ENCODE data around the gene ACTN4.
"Not testable (repeated sequence)": the region's sequence is repeated elsewhere in the genome, so short reads cannot be mapped to it uniquely, and the experiment has no call there.

Gene ACTN4

GRCh38 chr19:38744874-38745273 is 97.4 kb downstream of the ACTN4 start:
- no peak for TF ChIP-seq CTCF (IDR thresholded peaks at IDR 0.05; ENCODE audit: low read length, missing control alignments)
- no peak for DNase-seq (ENCODE audit: low read depth)
- H3K4me3 ChIP-seq (replicated peaks; ENCODE audit: low read depth, low read length), result no peak overlapping the region

- no peak for DNase-seq (ENCODE audit: low read depth)
- no peak for TF ChIP-seq CTCF (IDR thresholded peaks at IDR 0.05; ENCODE audit: low read length, missing control alignments)
These were observed 97.9 kb downstream of the ACTN4 start for GRCh38 chr19:38745316-38745715.

GRCh38 chr19:38753783-38754182 is 106.3 kb downstream of the ACTN4 start:
- not testable (repeated sequence) for DNase-seq (ENCODE audit: low read depth); H3K4me3 ChIP-seq (replicated peaks; ENCODE audit: low read depth, low read length)

More at GRCh38 chr19:38745316-38745715, 97.9 kb downstream of the ACTN4 start:
- no peak overlapping the region for H3K4me3 ChIP-seq (replicated peaks; ENCODE audit: low read depth, low read length)

GRCh38 chr19:38754196-38754595 is 106.7 kb downstream of the ACTN4 start:
- DNase-seq (ENCODE audit: low read depth); H3K4me3 ChIP-seq (replicated peaks; ENCODE audit: low read depth, low read length): not testable (repeated sequence)

GRCh38 chr19:38759590-38760003 is 112.1 kb downstream of the ACTN4 start:
- H3K4me3 ChIP-seq (replicated peaks; ENCODE audit: low read depth, low read length), result no peak overlapping the region
- TF ChIP-seq CTCF (IDR thresholded peaks at IDR 0.05; ENCODE audit: low read length, missing control alignments), result no peak
- DNase-seq (ENCODE audit: low read depth), result no peak

GRCh38 chr19:38760805-38761517 is 113.5 kb downstream of the ACTN4 start:
- not testable (repeated sequence) for DNase-seq (ENCODE audit: low read depth); H3K4me3 ChIP-seq (replicated peaks; ENCODE audit: low read depth, low read length)

GRCh38 chr19:38761884-38762389 is 114.5 kb downstream of the ACTN4 start:
- H3K4me3 ChIP-seq (replicated peaks; ENCODE audit: low read depth, low read length); DNase-seq (ENCODE audit: low read depth): not testable (repeated sequence)

- H3K4me3 ChIP-seq (replicated peaks; ENCODE audit: low read depth, low read length), result no peak overlapping the region
- no peak for TF ChIP-seq CTCF (IDR thresholded peaks at IDR 0.05; ENCODE audit: low read length, missing control alignments)
These were observed 116.4 kb downstream of the ACTN4 start for GRCh38 chr19:38763795-38764220.

GRCh38 chr19:38765214-38765613 is 117.8 kb downstream of the ACTN4 start:
- DNase-seq (ENCODE audit: low read depth), result no peak
- TF ChIP-seq CTCF (IDR thresholded peaks at IDR 0.05; ENCODE audit: low read length, missing control alignments), result no peak

More at GRCh38 chr19:38763795-38764220, 116.4 kb downstream of the ACTN4 start:
- DNase-seq (ENCODE audit: low read depth), result no peak

More at GRCh38 chr19:38765214-38765613, 117.8 kb downstream of the ACTN4 start:
- H3K4me3 ChIP-seq (replicated peaks; ENCODE audit: low read depth, low read length), result no peak overlapping the region

Measured in fibroblast of pulmonary artery (primary cell).